Cerebellar cortex (tissue), 1 donor: ENCODE measurements around the gene MIPOL1.
"Not testable (repeated sequence)": the region's sequence is repeated elsewhere in the genome, so short reads cannot be mapped to it uniquely, and the experiment has no call there.

ENCODE experiments used
- DNase-seq: peaks from one replicate; pipeline ENCODE4 v3.0.0-alpha.2; 2015; ENCODE audit warnings: low spot score

MIPOL1 gene

GRCh38 chr14:37197421-37198272 is at the start of gene MIPOL1:
TSS of gene MIPOL1 (plus strand) at chr14:37197937. CDS start at chr14:37247889, 49,952 bp downstream.
- peak; percentile 59 for DNase-seq

GRCh38 chr14:37150414-37150813 is 47.3 kb upstream of the MIPOL1 start:
- peak; percentile 6 for DNase-seq

- DNase-seq = no peak
Observed at GRCh38 chr14:37153005-37153404, 44.7 kb upstream of the MIPOL1 start.

DNA sequence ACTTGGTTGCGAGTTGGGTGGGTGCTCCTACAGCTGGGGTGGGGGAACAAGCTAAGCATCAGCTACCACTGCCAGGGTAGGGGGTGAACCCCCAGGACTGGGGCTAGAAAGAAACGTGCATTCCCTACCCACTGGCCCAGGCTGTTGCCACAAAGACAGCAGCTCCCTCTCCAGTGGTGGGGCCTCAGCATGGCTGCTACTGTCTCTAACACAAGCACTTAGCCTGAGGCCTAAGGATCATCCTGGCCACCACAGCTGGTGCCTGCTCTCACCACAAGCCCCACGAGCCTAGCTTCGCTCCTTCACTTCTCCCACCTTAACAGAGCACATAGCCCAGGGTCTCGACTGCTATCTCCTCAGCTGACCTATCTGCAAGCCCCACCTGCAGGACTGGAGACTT is 44.3 kb upstream of the MIPOL1 start:
- no peak for DNase-seq

DNA sequence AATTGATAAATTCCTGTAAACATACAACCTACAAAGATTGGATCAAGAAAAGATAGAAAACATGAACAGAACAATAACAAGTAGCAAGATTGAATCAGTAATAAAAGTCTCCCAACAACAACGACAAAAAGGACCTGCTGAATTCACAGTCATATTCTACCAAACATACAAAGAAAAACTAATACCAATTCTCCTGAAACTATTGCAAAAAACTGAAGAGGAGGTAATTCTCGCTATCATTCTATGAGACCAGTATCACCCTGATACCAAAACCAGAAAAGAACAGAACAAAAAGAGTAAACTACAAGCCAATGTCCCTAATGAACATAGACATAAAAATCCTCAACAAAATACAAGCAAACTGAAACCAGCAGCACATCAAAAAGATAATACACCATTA is 39.8 kb upstream of the MIPOL1 start:
- DNase-seq = no peak

GRCh38 chr14:37162307-37162706 is 35.4 kb upstream of the MIPOL1 start:
- not testable (repeated sequence) for DNase-seq

GRCh38 chr14:37165794-37166193 is 31.9 kb upstream of the MIPOL1 start:
- no peak for DNase-seq

DNA sequence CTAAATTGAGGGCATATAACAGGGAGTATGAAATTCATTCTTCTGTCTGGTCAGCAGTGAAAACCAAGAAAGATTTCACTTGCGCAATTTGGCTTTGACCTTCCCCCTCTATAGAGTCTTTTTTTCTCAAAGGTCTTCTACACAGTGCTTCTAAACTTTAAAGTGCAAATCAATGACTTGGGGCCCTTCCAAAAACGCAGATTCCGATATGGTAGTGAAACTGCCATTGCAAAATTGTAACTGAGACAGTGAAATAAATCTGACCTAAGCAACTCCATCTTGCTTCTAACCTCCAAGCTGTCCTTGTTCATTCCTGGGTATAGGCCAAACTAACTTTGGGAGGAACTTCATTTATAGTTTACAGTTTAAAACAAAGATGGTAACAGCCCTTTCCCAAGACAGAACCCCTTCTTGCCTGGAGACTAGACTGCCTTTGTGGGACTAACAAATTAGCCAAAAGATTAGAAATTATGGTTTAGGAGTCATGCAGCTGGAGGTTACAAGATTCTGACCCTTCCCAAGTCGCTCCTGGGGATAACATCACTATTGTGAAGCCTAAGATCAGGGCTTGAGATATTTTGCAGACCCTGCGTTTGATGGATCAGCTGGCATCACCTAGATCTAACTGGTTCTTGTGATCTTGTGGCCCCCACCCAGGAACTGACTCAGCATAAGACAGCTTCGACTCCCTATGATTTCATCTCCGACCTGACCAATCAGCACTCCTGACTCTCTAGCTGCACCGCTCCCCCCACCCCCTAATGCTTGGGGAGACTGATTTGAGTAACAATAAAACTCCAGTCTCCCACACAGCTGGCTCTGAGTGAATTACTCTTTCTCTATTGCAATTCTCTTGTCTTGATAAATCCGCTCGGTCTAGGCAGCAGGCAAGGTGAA is 30.3 kb upstream of the MIPOL1 start:
- no peak for DNase-seq

- no peak for DNase-seq
Observed at GRCh38 chr14:37168721-37169120, 29.0 kb upstream of the MIPOL1 start.

DNA sequence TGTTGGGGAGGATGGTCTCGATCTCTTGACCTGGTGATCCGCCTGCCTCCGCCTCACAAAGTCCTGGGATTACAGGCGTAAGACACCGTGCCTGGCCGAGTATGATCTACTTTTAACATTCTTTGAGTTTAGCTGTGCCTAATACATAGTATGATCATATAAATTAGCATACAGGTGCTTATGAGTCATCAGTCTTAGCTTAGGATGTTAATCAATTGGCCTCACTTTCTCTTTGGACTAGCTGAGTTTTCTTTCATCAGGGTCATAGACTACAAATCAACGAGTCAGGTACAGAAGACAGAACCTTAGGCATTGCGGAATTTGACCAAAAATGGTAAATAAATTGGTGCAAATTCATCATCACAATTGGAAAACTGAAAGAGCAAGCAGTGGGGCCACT is 27.5 kb upstream of the MIPOL1 start:
- DNase-seq = no peak

DNA sequence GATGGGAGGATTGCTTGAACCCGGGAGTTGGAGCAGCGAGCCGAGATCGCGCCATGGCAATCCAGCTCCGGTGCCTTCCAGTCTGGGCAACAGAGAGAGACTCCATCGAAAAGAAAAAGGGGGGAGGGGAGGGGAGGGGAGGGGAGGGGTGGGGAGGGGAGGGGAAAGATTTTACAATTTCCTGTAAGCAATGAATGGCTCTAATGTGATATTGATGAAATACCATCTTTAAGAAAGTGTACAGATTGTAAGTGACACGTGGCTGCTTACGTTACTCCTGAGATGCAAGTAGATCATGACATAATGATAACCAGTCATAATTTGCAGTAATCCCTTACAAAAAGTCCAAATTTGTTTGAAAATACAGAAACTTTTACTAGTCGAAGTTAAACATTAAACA is 26.7 kb upstream of the MIPOL1 start:
- no peak for DNase-seq

GRCh38 chr14:37171678-37172023 is 26.1 kb upstream of the MIPOL1 start:
- no peak for DNase-seq

GRCh38 chr14:37172024-37172869 is 25.5 kb upstream of the MIPOL1 start, which contains the start of gene SLC25A21:
TSS of gene SLC25A21 (minus strand) at chr14:37172606.
- DNase-seq = peak; percentile 65

GRCh38 chr14:37172936-37173614 is 24.7 kb upstream of the MIPOL1 start:
- DNase-seq = no peak

DNA sequence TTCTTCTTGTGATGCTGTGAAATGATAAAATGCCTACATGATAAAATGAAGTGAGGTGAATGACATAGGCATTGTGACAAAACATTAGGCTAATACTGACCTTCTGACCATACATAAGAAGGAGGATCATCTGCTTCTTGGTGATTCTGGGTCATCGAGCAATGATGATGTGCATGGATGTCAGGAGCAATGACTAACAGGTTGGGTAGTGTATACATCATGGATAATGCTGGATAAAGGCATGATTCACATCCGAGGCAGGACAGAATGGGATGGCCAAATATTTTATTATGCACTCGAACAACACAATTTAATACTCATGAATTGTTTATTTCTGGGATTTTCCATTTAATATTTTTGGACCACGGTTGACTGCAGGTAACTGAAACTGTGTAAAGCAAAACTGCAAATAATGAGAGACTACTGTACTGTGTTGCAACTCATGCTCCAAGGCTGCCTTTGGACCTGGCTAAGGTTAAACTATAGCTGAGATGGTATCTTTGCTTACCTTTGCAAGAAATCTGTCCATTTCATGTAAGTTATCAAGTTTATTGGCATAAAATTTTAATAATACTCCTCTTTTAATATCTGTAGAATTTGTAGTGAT is 17.7 kb upstream of the MIPOL1 start:
- no peak for DNase-seq

- not testable (repeated sequence) for DNase-seq
Observed at GRCh38 chr14:37180886-37181285, 16.9 kb upstream of the MIPOL1 start.

- DNase-seq = no peak
Observed at GRCh38 chr14:37181441-37181840, 16.3 kb upstream of the MIPOL1 start.

GRCh38 chr14:37184520-37184919 is 13.2 kb upstream of the MIPOL1 start:
- DNase-seq = not testable (repeated sequence)

DNA sequence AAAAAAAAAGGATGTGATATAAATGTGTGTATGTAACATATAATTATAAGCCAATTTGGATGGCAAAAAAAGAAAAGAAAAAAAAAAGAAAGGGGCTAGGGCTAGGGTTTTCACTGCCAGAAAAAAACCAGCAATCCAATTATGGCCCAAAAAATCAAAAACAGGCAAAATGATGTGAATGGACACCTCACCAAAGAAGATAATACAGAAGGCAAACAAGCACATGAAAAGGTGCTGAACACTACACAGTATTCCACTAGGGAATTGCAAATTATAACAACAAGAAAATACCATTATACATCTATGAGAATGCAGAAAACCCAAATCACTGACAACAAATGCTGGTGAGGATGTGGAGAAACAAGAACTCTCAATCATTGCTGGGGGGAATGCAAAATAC is 12.1 kb upstream of the MIPOL1 start:
- DNase-seq = no peak

- DNase-seq = no peak
Observed at GRCh38 chr14:37186865-37187264, 10.9 kb upstream of the MIPOL1 start.

GRCh38 chr14:37187294-37187693 is 10.4 kb upstream of the MIPOL1 start:
- no peak for DNase-seq
